HCT116 (cell line): ENCODE data around the gene SH3GL1. TPM values are rescaled to one million over a fixed set of nuclear protein-coding genes. Genes with fewer than 3 reads are reported as not detected.

Source experiments
- ATAC-seq: fragments of 200-7000 bp; cut with Tn5 transposase; 2 replicates; pipeline ENCODE4 v1.9.1; 2020; ENCODE audit warnings: mild to moderate bottlenecking, moderate library complexity
- BruUV-seq: library from RNA; stranded (reverse); fragments of 400-500 nt; replicated peaks from 2 replicates; lab custom pipeline; 2021; lab: Mats Ljungman, UMichigan
- CTCF ChIA-PET: fragments of 300-600 bp; sonication (Branson Sonifier 250); formaldehyde crosslinking; loops from one replicate; lab custom pipeline; 2021; ENCODE audit warnings: antibody characterized with exemption; lab: Charles Lee
- POLR2A ChIA-PET: fragments of 300-600, 350-600 bp; sonication (Branson Sonifier 250); formaldehyde crosslinking; loops from one replicate; lab custom pipeline; 2021; ENCODE audit warnings: antibody characterized with exemption; lab: Charles Lee
- RAD21 ChIA-PET, 2 experiments: fragments of 300-600 bp; sonication (Branson Sonifier 250); formaldehyde crosslinking; loops; one replicate each; lab custom pipeline; 2023; ENCODE audit warnings: low total read pairs in 2 of 2; ENCODE audit not compliant: uncharacterized antibody in 2 of 2, unreplicated experiment in 2 of 2, low non-redundant PET in 1 of 2; lab: Charles Lee
- DNase-seq: peaks from one replicate; pipeline ENCODE4 v3.0.0-alpha.2; 2010; ENCODE audit warnings: low read depth, low spot score
- H2AFZ ChIP-seq: fragments of 200-600 bp; shearing (Covaris generic), sonication (generic); 2 replicates; pipeline ENCODE4 v1.6.1; 2017; ENCODE audit warnings: low read depth, mixed run types, mixed read lengths, antibody characterized with exemption, low read length; ENCODE audit not compliant: poor library complexity, severe bottlenecking
- H3K27ac ChIP-seq: 2 replicates; pipeline ENCODE4 v1.5.1; 2012; ENCODE audit warnings: low read depth, low read length
- H3K27me3 ChIP-seq: fragments of 200-600 bp; sonication (generic); 2 replicates; pipeline ENCODE4 v1.6.1; 2016; ENCODE audit warnings: mixed run types, low read length, mixed read lengths; ENCODE audit not compliant: insufficient read depth
- H3K36me3 ChIP-seq, 2 experiments: fragments of 200-500 bp in 1 of 2; fragments of 200-600 bp in 1 of 2; sonication (Bioruptor generic) in 1 of 2; sonication (generic) in 1 of 2; 2 replicates each; pipeline versions ENCODE4 v1.5.1 to v1.6.1; 2014 to 2016; ENCODE audit warnings: low read length in 2 of 2, inconsistent platforms in 1 of 2, mixed read lengths in 1 of 2, mixed run types in 1 of 2; ENCODE audit not compliant: insufficient read depth in 2 of 2, control insufficient read depth in 1 of 2
- H3K4me1 ChIP-seq, 2 experiments: fragments of 200-600 bp in 1 of 2; sonication (generic) in 1 of 2; 2 replicates each; pipeline versions ENCODE4 v1.5.1 to v1.6.1; 2012 to 2017; ENCODE audit warnings: low read length in 2 of 2, inconsistent platforms in 1 of 2, mild to moderate bottlenecking in 1 of 2, mixed read lengths in 1 of 2, mixed run types in 1 of 2, moderate library complexity in 1 of 2; ENCODE audit not compliant: insufficient read depth in 2 of 2, control insufficient read depth in 1 of 2
- H3K4me2 ChIP-seq: fragments of 200-600 bp; sonication (generic); 2 replicates; pipeline ENCODE4 v1.6.1; 2017; ENCODE audit warnings: mixed run types, low read length, mixed read lengths
- H3K4me3 ChIP-seq, 2 experiments: fragments of 200-600 bp in 1 of 2; sonication (generic) in 1 of 2; replicated peaks in 1 of 2; 2 replicates each; pipeline ENCODE4 v1.5.1; 2011 to 2016; ENCODE audit warnings: low read length in 2 of 2, control low read depth in 1 of 2, low read depth in 1 of 2, mild to moderate bottlenecking in 1 of 2, mixed read lengths in 1 of 2, mixed run types in 1 of 2
- H3K79me2 ChIP-seq: fragments of 200-600 bp; sonication (generic); 2 replicates; pipeline ENCODE4 v1.6.1; 2017; ENCODE audit warnings: mild to moderate bottlenecking, mixed run types, low read length, moderate library complexity, mixed read lengths; ENCODE audit not compliant: insufficient read depth
- H3K9ac ChIP-seq: fragments of 200-600 bp; sonication (generic); 2 replicates; pipeline ENCODE4 v1.6.1; 2016; ENCODE audit warnings: low read length, mixed read lengths
- H3K9me2 ChIP-seq: fragments of 200-600 bp; sonication (generic), shearing (Covaris generic); 2 replicates; pipeline ENCODE4 v1.6.1; 2017; ENCODE audit warnings: mixed run types, mild to moderate bottlenecking, moderate library complexity; ENCODE audit not compliant: insufficient read depth
- H3K9me3 ChIP-seq, 2 experiments: fragments of 200-500 bp in 1 of 2; fragments of 200-600 bp in 1 of 2; sonication (Bioruptor generic) in 1 of 2; sonication (generic) in 1 of 2; 2 replicates each; pipeline ENCODE4 v1.6.1; 2014 to 2017; ENCODE audit warnings: low read length in 2 of 2, mixed read lengths in 2 of 2, inconsistent platforms in 1 of 2, low read depth in 1 of 2, mild to moderate bottlenecking in 1 of 2, mixed run types in 1 of 2, moderate library complexity in 1 of 2; ENCODE audit not compliant: control insufficient read depth in 1 of 2, insufficient read depth in 1 of 2
- H4K20me1 ChIP-seq: fragments of 200-600 bp; sonication (generic), shearing (Covaris generic); 2 replicates; pipeline ENCODE4 v1.6.1; 2017; ENCODE audit warnings: mixed run types, mild to moderate bottlenecking, moderate library complexity; ENCODE audit not compliant: insufficient read depth
- CEBPB ChIP-seq: IDR thresholded peaks from 2 replicates; pipeline ENCODE4 v1.6.1; 2012; ENCODE audit warnings: low read depth
- EGR1 ChIP-seq: IDR thresholded peaks from 2 replicates; pipeline ENCODE4 v1.6.1; 2012; ENCODE audit warnings: low read depth
- EZH2 ChIP-seq: fragments of 200-600 bp; sonication (generic); IDR thresholded peaks from 2 replicates; pipeline ENCODE4 v1.6.1; 2017; ENCODE audit warnings: antibody characterized with exemption, mixed run types
- EZH2phosphoT487 ChIP-seq: fragments of 200-600 bp; IDR thresholded peaks from 2 replicates; pipeline ENCODE4 v1.6.1; 2018; ENCODE audit warnings: antibody characterized with exemption, borderline replicate concordance
- FOSL1 ChIP-seq: IDR thresholded peaks from 2 replicates; pipeline ENCODE4 v1.6.1; 2012; ENCODE audit warnings: low read depth
- JUND ChIP-seq: IDR thresholded peaks from 2 replicates; pipeline ENCODE4 v1.6.1; 2012
- POLR2A ChIP-seq: IDR thresholded peaks from 2 replicates; pipeline ENCODE4 v1.7.0; 2011; ENCODE audit warnings: borderline replicate concordance; ENCODE audit not compliant: insufficient read depth, insufficient read length; ENCODE audit errors: extremely low read depth
- POLR2AphosphoS5 ChIP-seq: IDR thresholded peaks from 2 replicates; pipeline ENCODE4 v1.6.1; 2011; ENCODE audit warnings: mild to moderate bottlenecking, low read depth, low read length, moderate library complexity
- SIN3A ChIP-seq: IDR thresholded peaks from 2 replicates; pipeline ENCODE4 v1.6.1; 2012; ENCODE audit warnings: low read depth
- SP1 ChIP-seq: IDR thresholded peaks from 2 replicates; pipeline ENCODE4 v1.6.1; 2012; ENCODE audit warnings: low read depth
- SRF ChIP-seq: IDR thresholded peaks from 2 replicates; pipeline ENCODE4 v1.6.1; 2012; ENCODE audit warnings: low read depth
- TCF7L2 ChIP-seq: IDR thresholded peaks from 2 replicates; pipeline ENCODE4 v1.7.0; 2011; ENCODE audit warnings: borderline replicate concordance, inconsistent platforms; ENCODE audit not compliant: insufficient read depth, insufficient read length; ENCODE audit errors: extremely low read depth
- YY1 ChIP-seq: IDR thresholded peaks from 2 replicates; pipeline ENCODE4 v1.6.1; 2011; ENCODE audit warnings: low read length, low read depth, moderate library complexity, mild to moderate bottlenecking; ENCODE audit not compliant: insufficient replicate concordance; ENCODE audit errors: extremely low read depth
- ZFX ChIP-seq: fragments of 450-650 bp; IDR thresholded peaks from 2 replicates; pipeline ENCODE4 v1.6.1; 2017
- ZNF274 ChIP-seq: fragments of 200-500 bp; sonication (Bioruptor generic); IDR thresholded peaks from 2 replicates; pipeline ENCODE4 v1.6.1; 2014; ENCODE audit warnings: mild to moderate bottlenecking, low read depth, low read length, inconsistent platforms
- intact Hi-C: fragments of 100-400 bp; cut with micrococcal nuclease; formaldehyde crosslinking; loops from 2 replicates; pipeline ENCODE4 v1.10.0; 2022
- total RNA-seq: library from RNA; stranded (reverse); gene quantifications from one replicate; pipeline ENCODE4 v1.2.1, GENCODE V29; 2021; ENCODE audit not compliant: unreplicated experiment
- TF ChIP-seq, protein P1 (sequence below), 3 experiments: fragments of 200-600 bp in 1 of 3; sonication (generic) in 1 of 3; IDR thresholded peaks in 2 of 3; conservative IDR thresholded peaks in 1 of 3; 2 replicates each; pipeline ENCODE4 v1.5.1; 2012 to 2017; ENCODE audit warnings: low read depth in 2 of 3, low read length in 2 of 3, antibody characterized with exemption in 1 of 3, borderline replicate concordance in 1 of 3, control low read depth in 1 of 3, mild to moderate bottlenecking in 1 of 3, mixed read lengths in 1 of 3, mixed run types in 1 of 3, moderate library complexity in 1 of 3; ENCODE audit not compliant: insufficient read depth in 1 of 3
- TF ChIP-seq, protein P2 (sequence below): IDR thresholded peaks from 2 replicates; pipeline ENCODE4 v1.6.1; 2012
- TF ChIP-seq, protein P3 (sequence below): IDR thresholded peaks from 2 replicates; pipeline ENCODE4 v1.6.1; 2012; ENCODE audit warnings: low read depth
- TF ChIP-seq, protein P4 (sequence below): IDR thresholded peaks from 2 replicates; pipeline ENCODE4 v1.6.1; 2011; ENCODE audit warnings: mild to moderate bottlenecking, low read length, moderate library complexity; ENCODE audit not compliant: insufficient replicate concordance; ENCODE audit errors: extremely low read depth

SH3GL1 gene
- total RNA-seq, 1 experiment from 2014 or later = 86.0 TPM

DNA sequence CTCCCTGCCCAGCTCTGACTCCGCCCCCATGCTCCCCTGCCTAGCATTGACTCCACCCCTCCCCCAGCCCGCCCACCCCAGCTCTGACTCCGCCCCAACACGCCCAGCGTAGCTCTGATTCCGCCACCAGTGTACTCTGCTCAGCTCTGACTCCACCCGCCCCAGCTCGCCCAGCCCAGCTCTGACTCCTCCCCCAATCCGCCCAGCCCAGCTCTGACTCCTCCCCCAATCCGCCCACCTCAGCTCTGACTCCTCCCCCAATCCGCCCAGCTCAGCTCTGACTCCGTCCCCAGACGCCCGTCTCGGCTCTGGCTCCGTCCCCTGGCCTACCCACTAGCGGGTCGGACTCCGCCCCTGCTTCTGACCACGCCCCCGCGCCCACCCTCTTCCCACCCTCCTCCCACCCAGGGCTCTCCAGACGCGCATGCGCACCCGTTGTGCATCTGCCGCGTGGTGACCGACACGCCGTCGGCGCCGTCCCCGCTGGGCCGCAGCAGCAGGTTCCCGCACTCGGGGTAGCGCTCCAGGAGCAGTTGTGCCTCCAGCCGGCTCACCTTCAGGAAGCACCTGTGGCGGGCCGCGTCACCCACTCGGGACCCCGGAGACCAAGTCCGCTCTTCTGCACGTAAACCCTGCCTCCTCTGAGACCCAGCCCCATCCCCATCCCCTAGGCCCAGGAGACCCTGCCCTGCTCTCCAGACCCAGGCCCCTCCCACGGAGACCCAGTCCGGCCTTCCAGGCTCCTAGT, 71.9 kb downstream of the SH3GL1 start:
- CTCF ChIA-PET = interaction anchor here (0.6 to 1.3 kb wide), 4 partner anchors 15 to 72 kb away, joined by 3 to 8 read pairs (median 6); partner anchors contain the start of genes MPND and SH3GL1
- Histone ChIP-seq H3K9me2 (no peaks in the 10 kb centered on the region), H3K9me3 (no peaks in the 10 kb centered on the region), H3K27ac (peak overlapping the region; percentile 69), H3K4me3 (peak overlapping the region; percentile 60 to 63), H3K27me3 (no peaks in the 10 kb centered on the region), H4K20me1 (no peaks in the 10 kb centered on the region), H3K9ac (peak overlapping the region; percentile 81), H2AFZ (no peak overlapping the region), H3K36me3 (no peaks in the 10 kb centered on the region), H3K4me2 (peak overlapping the region; percentile 79), H3K79me2 (no peaks in the 10 kb centered on the region; the same call in 1 of the 2 replicates), H3K4me1 (peaks cover 7 to 20% of the 10 kb centered on the region in 2 experiments)
- RAD21 ChIA-PET = interaction anchor here in 1 of 2 experiments (0.5 kb wide), 1 partner anchor 431 kb away, joined by 3 read pairs; no protein-coding TSS in a partner anchor
- peak; percentile 84 for ATAC-seq
- POLR2A ChIA-PET = interaction anchor here (0.9 kb wide), 1 partner anchor 14 kb away, joined by 3 read pairs; no protein-coding TSS in a partner anchor
- BruUV-seq = no TSS peak
- peak; percentile 87 for DNase-seq
- intact Hi-C loops = loop anchor here (1.0 kb wide), 1 partner anchor 46 kb away; no protein-coding TSS in a partner anchor
- TF ChIP-seq EZH2phosphoT487 = no peak
- TF ChIP-seq FOSL1 = no peak
- TF ChIP-seq SP1 = peak; percentile 98
- TF ChIP-seq EGR1 = peak; percentile 68
- TF ChIP-seq, protein P1, sequence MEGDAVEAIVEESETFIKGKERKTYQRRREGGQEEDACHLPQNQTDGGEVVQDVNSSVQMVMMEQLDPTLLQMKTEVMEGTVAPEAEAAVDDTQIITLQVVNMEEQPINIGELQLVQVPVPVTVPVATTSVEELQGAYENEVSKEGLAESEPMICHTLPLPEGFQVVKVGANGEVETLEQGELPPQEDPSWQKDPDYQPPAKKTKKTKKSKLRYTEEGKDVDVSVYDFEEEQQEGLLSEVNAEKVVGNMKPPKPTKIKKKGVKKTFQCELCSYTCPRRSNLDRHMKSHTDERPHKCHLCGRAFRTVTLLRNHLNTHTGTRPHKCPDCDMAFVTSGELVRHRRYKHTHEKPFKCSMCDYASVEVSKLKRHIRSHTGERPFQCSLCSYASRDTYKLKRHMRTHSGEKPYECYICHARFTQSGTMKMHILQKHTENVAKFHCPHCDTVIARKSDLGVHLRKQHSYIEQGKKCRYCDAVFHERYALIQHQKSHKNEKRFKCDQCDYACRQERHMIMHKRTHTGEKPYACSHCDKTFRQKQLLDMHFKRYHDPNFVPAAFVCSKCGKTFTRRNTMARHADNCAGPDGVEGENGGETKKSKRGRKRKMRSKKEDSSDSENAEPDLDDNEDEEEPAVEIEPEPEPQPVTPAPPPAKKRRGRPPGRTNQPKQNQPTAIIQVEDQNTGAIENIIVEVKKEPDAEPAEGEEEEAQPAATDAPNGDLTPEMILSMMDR (IDR thresholded peaks at IDR 0.05 in 2 of 3, conservative IDR thresholded peaks at IDR 0.05 in 1 of 3; ENCODE audit: borderline replicate concordance in 1 of 3, insufficient read depth in 1 of 3, low read depth in 2 of 3, low read length in 2 of 3) = no peak
- TF ChIP-seq POLR2AphosphoS5 = peak; percentile 83
- TF ChIP-seq ZFX = peak; percentile 73; the same call in 1 of the 2 replicates
- TF ChIP-seq, protein P2, sequence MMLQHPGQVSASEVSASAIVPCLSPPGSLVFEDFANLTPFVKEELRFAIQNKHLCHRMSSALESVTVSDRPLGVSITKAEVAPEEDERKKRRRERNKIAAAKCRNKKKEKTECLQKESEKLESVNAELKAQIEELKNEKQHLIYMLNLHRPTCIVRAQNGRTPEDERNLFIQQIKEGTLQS = no peak
- TF ChIP-seq YY1 = no peak
- TF ChIP-seq ZNF274 = no peak
- TF ChIP-seq SRF = no peak
- TF ChIP-seq EZH2 = no peak
- TF ChIP-seq, protein P3, sequence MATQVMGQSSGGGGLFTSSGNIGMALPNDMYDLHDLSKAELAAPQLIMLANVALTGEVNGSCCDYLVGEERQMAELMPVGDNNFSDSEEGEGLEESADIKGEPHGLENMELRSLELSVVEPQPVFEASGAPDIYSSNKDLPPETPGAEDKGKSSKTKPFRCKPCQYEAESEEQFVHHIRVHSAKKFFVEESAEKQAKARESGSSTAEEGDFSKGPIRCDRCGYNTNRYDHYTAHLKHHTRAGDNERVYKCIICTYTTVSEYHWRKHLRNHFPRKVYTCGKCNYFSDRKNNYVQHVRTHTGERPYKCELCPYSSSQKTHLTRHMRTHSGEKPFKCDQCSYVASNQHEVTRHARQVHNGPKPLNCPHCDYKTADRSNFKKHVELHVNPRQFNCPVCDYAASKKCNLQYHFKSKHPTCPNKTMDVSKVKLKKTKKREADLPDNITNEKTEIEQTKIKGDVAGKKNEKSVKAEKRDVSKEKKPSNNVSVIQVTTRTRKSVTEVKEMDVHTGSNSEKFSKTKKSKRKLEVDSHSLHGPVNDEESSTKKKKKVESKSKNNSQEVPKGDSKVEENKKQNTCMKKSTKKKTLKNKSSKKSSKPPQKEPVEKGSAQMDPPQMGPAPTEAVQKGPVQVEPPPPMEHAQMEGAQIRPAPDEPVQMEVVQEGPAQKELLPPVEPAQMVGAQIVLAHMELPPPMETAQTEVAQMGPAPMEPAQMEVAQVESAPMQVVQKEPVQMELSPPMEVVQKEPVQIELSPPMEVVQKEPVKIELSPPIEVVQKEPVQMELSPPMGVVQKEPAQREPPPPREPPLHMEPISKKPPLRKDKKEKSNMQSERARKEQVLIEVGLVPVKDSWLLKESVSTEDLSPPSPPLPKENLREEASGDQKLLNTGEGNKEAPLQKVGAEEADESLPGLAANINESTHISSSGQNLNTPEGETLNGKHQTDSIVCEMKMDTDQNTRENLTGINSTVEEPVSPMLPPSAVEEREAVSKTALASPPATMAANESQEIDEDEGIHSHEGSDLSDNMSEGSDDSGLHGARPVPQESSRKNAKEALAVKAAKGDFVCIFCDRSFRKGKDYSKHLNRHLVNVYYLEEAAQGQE = no peak
- TF ChIP-seq POLR2A = peak; percentile 88
- TF ChIP-seq SIN3A = no peak
- TF ChIP-seq, protein P4, sequence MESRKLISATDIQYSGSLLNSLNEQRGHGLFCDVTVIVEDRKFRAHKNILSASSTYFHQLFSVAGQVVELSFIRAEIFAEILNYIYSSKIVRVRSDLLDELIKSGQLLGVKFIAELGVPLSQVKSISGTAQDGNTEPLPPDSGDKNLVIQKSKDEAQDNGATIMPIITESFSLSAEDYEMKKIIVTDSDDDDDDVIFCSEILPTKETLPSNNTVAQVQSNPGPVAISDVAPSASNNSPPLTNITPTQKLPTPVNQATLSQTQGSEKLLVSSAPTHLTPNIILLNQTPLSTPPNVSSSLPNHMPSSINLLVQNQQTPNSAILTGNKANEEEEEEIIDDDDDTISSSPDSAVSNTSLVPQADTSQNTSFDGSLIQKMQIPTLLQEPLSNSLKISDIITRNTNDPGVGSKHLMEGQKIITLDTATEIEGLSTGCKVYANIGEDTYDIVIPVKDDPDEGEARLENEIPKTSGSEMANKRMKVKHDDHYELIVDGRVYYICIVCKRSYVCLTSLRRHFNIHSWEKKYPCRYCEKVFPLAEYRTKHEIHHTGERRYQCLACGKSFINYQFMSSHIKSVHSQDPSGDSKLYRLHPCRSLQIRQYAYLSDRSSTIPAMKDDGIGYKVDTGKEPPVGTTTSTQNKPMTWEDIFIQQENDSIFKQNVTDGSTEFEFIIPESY = no peak
- no peak for TF ChIP-seq CEBPB
- no peak for TF ChIP-seq JUND
- TF ChIP-seq TCF7L2 = no peak
